Adrenal gland (tissue), 12 donors: ENCODE measurements around the gene IL36A. TPM values are rescaled to one million over a fixed set of nuclear protein-coding genes. Genes with fewer than 3 reads are reported as not detected.

Experiments
- DNase-seq, 7 donors: peaks; one replicate each; pipeline ENCODE4 v3.0.0-alpha.2; 2019 to 2020
- H3K27ac ChIP-seq, 5 donors: fragments of 200-600 bp; sonication (generic) in 4 of 5; 1 replicate in 3 of 5; 2 replicates in 2 of 5; pipeline versions ENCODE4 v1.5.1 to v1.8.0; 2016 to 2020; ENCODE audit warnings: mild to moderate bottlenecking in 1 of 5
- H3K27me3 ChIP-seq: fragments of 200-600 bp; 2 replicates; pipeline ENCODE4 v1.8.0; 2021
- H3K36me3 ChIP-seq, 2 donors: fragments of 200-600 bp; replicated peaks in 1 of 2; 1 replicate in 1 of 2; 2 replicates in 1 of 2; pipeline versions ENCODE4 v1.5.1 to v1.8.0; 2018 to 2022
- H3K4me1 ChIP-seq, 2 donors: fragments of 200-600 bp; replicated peaks in 1 of 2; 1 replicate in 1 of 2; 2 replicates in 1 of 2; pipeline versions ENCODE4 v1.5.1 to v1.8.0; 2018 to 2021
- H3K4me3 ChIP-seq, 4 donors: fragments of 200-600 bp; sonication (generic) in 3 of 4; one replicate each; pipeline ENCODE4 v1.5.1; 2016 to 2018
- H3K9me3 ChIP-seq, 3 donors: fragments of 200-600 bp; sonication (generic) in 1 of 3; replicated peaks in 1 of 3; 1 replicate in 2 of 3; 2 replicates in 1 of 3; pipeline versions ENCODE4 v1.5.1 to v1.8.0; 2016 to 2021
- CTCF ChIP-seq, 6 experiments: fragments of 450-650 bp in 4 of 6; fragments of 200-600 bp in 2 of 6; sonication (generic) in 1 of 6; IDR thresholded peaks; 1 replicate in 5 of 6; 2 replicates in 1 of 6; pipeline versions ENCODE4 v1.5.1 to v1.8.0; 2016 to 2021; ENCODE audit warnings: antibody characterized with exemption in 6 of 6, mild to moderate bottlenecking in 2 of 6, moderate library complexity in 1 of 6
- POLR2A ChIP-seq, 2 donors: fragments of 450-650 bp; IDR thresholded peaks; one replicate each; pipeline ENCODE4 v1.6.1; 2017; ENCODE audit warnings: antibody characterized with exemption in 2 of 2, mild to moderate bottlenecking in 2 of 2, moderate library complexity in 1 of 2
- WGBS, 4 donors: extraction: QIAGEN DNeasy Blood & Tissue Kit in 2 of 4; methylation state at CpG; one replicate each; pipeline versions ENCODE4 v1.1.5 to v1.1.7; 2013 to 2017; 5-methylcytosine and 5-hydroxymethylcytosine counted together
- intact Hi-C, 2 donors: fragments of 100-400 bp; cut with DNase I; formaldehyde crosslinking; loops; one replicate each; pipeline versions ENCODE4 v1.14.1 to v1.15.0; 2022 to 2023
- polyA plus RNA-seq, 3 donors: library from polyadenylated mRNA; stranded (reverse); fragments of 200-250 nt in 2 of 3; fragments of 350-450 nt in 1 of 3; fragmentation: Illumina TruSeq in 1 of 3; extraction: RNeasy Lipid Tissue Mini Kit (QIAGEN cat#74804) in 1 of 3; gene quantifications; one replicate each; pipeline ENCODE4 v1.2.3, GENCODE V29; 2013 to 2014
- total RNA-seq, 9 donors: library from RNA; depleted of rRNA in 4 of 9; stranded (reverse); fragments of >200 nt in 4 of 9; fragments of 120-200 nt in 1 of 9; fragmentation: NEBNext Ultra II Directional in 1 of 9; extraction: Animal tissue kit (Norgen Biotek cat#: 25700) in 1 of 9; gene quantifications; one replicate each; pipeline versions ENCODE4 v1.1.0 to v1.2.4, GENCODE V29; 2013 to 2023
- donor health status: healthy with polysubstance abuse.
- donor health status: Bipolar disorder and iron deficiency.
- donor health status: DM: yes; HTN: yes; CAD: no.
- donor health status: DM: no; HTN: no; CAD: no.
- donor health status: DM: no; HTN: no; CAD: no.
- donor health status: DM: yes; HTN: yes; CAD: no.

Gene IL36A
- total and polyA plus RNA-seq, 12 donors = not detected

- WGBS, 4 donors = 79 to 97% (median 89%) methylated on average over 5 of the region's 5 CpGs
Measured at GRCh38 chr2:112985090-112985489, 20.2 kb upstream of the IL36A start.

GRCh38 chr2:112989611-112990010 is 15.6 kb upstream of the IL36A start:
- 67 to 86% (median 76%) methylated on average over 3 of the region's 3 CpGs for WGBS, 4 donors
- no peak overlapping the region for H3K4me3 ChIP-seq
- DNase-seq = no peak
- intact Hi-C loops = no loop called here
- TF ChIP-seq POLR2A (IDR thresholded peaks at IDR 0.05) = no peak
- TF ChIP-seq CTCF (IDR thresholded peaks at IDR 0.05) = no peak
- no peaks in the 10 kb centered on the region for H3K27me3 ChIP-seq
- no peak overlapping the region for H3K27ac ChIP-seq
- no peaks in the 10 kb centered on the region for H3K36me3 ChIP-seq
- no peaks in the 10 kb centered on the region for H3K4me1 ChIP-seq
- peaks cover 0 to 8% (median 6%) of the 10 kb centered on the region in 3 donors for H3K9me3 ChIP-seq

More at GRCh38 chr2:112985090-112985489, 20.2 kb upstream of the IL36A start:
- no peak for TF ChIP-seq POLR2A (IDR thresholded peaks at IDR 0.05)
- no peak for TF ChIP-seq CTCF (IDR thresholded peaks at IDR 0.05)
- Histone ChIP-seq H3K27me3 (no peaks in the 10 kb centered on the region), H3K4me1 (no peaks in the 10 kb centered on the region), H3K27ac (no peak overlapping the region), H3K9me3 (no peaks in the 10 kb centered on the region), H3K36me3 (no peaks in the 10 kb centered on the region), H3K4me3 (no peak overlapping the region)
- DNase-seq = no peak
- intact Hi-C loops = no loop called here

GRCh38 chr2:112993831-112994230 is 11.4 kb upstream of the IL36A start:
- H3K4me3 ChIP-seq = no peak overlapping the region
- no peaks in the 10 kb centered on the region for H3K36me3 ChIP-seq
- TF ChIP-seq POLR2A (IDR thresholded peaks at IDR 0.05) = no peak
- no peak for TF ChIP-seq CTCF (IDR thresholded peaks at IDR 0.05)
- H3K27ac ChIP-seq = no peak overlapping the region
- H3K27me3 ChIP-seq = no peaks in the 10 kb centered on the region
- no peaks in the 10 kb centered on the region for H3K4me1 ChIP-seq
- peaks cover 0 to 8% (median 6%) of the 10 kb centered on the region in 3 donors for H3K9me3 ChIP-seq
- intact Hi-C loops = no loop called here
- DNase-seq = no peak

GRCh38 chr2:112994648-112995047 is 10.6 kb upstream of the IL36A start:
- no peaks in the 10 kb centered on the region for H3K36me3 ChIP-seq
- H3K4me3 ChIP-seq = no peak overlapping the region
- intact Hi-C loops = no loop called here
- H3K4me1 ChIP-seq = no peaks in the 10 kb centered on the region
- H3K9me3 ChIP-seq = peaks cover 0 to 8% (median 6%) of the 10 kb centered on the region in 3 donors
- 81 to 85% (median 83%) methylated on average over 2 of the region's 2 CpGs for WGBS, 4 donors
- H3K27me3 ChIP-seq = no peaks in the 10 kb centered on the region
- TF ChIP-seq CTCF (IDR thresholded peaks at IDR 0.05) (no peak), POLR2A (IDR thresholded peaks at IDR 0.05) (no peak)
- no peak overlapping the region for H3K27ac ChIP-seq
- no peak for DNase-seq
